ENCODE results near the gene PGBD1. TPM values are rescaled to one million over a fixed set of nuclear protein-coding genes. Genes with fewer than 3 reads are reported as not detected.

The PGBD1 gene
- total RNA-seq, 4 donors from 2014 or later: 2.6 to 10.9 (median 7.0) TPM

- no peak overlapping the region for H3K4me3 ChIP-seq
- TF ChIP-seq CTCF (IDR thresholded peaks at IDR 0.05) (no peak), POLR2A (IDR thresholded peaks at IDR 0.05) (no peak)
- peaks cover 0 to 3% of the 10 kb centered on the region in 2 donors for H3K36me3 ChIP-seq
- no peaks in the 10 kb centered on the region for H3K4me1 ChIP-seq
- no peak for DNase-seq
- intact Hi-C loops (cut with DNase I; ENCODE audit: low total_unique reads): no loop called here
- no peaks in the 10 kb centered on the region for H3K9me3 ChIP-seq
- no peaks in the 10 kb centered on the region for H3K27me3 ChIP-seq
- no peak overlapping the region for H3K27ac ChIP-seq
Measured at GRCh38 chr6:28269492-28269891, 11.9 kb upstream of the PGBD1 start.

- H3K4me3 ChIP-seq: no peak overlapping the region
- H3K9me3 ChIP-seq: no peaks in the 10 kb centered on the region
- intact Hi-C loops (cut with DNase I; ENCODE audit: low total_unique reads): loop anchor here (10.0 kb wide), 1 partner anchor 50 kb away; no protein-coding TSS in a partner anchor
- H3K4me1 ChIP-seq: no peaks in the 10 kb centered on the region
- TF ChIP-seq POLR2A (IDR thresholded peaks at IDR 0.05): no peak
- TF ChIP-seq CTCF (IDR thresholded peaks at IDR 0.05): no peak
- H3K27me3 ChIP-seq: no peaks in the 10 kb centered on the region
- H3K36me3 ChIP-seq: peaks cover 0 to 3% of the 10 kb centered on the region in 2 donors
- no peak overlapping the region for H3K27ac ChIP-seq
- no peak for DNase-seq
Measured at GRCh38 chr6:28274888-28275287, 6.5 kb upstream of the PGBD1 start.

GRCh38 chr6:28277746-28278145, 3.6 kb upstream of the PGBD1 start:
- no peak for DNase-seq
- intact Hi-C loops (cut with DNase I; ENCODE audit: low total_unique reads): loop anchor here (10.0 kb wide), 1 partner anchor 47 kb away; no protein-coding TSS in a partner anchor
- H3K36me3 ChIP-seq: peaks cover 0 to 3% of the 10 kb centered on the region in 2 donors

GRCh38 chr6:28280595-28281287, 631 bp upstream of the PGBD1 start:
- H3K4me1 ChIP-seq: no peaks in the 10 kb centered on the region
- no peaks in the 10 kb centered on the region for H3K27me3 ChIP-seq
- TF ChIP-seq POLR2A (IDR thresholded peaks at IDR 0.05): no peak
- TF ChIP-seq CTCF (IDR thresholded peaks at IDR 0.05): no peak
- H3K9me3 ChIP-seq: no peaks in the 10 kb centered on the region
- DNase-seq: no peak
- intact Hi-C loops (cut with DNase I; ENCODE audit: low total_unique reads): no loop called here
- H3K27ac ChIP-seq: peak overlapping the region in 1 of 2 donors; percentile 36
- H3K36me3 ChIP-seq: no peaks in the 10 kb centered on the region
- H3K4me3 ChIP-seq: peak overlapping the region; percentile 54 to 60

More at GRCh38 chr6:28277746-28278145, 3.6 kb upstream of the PGBD1 start:
- Histone ChIP-seq H3K9me3 (no peaks in the 10 kb centered on the region), H3K4me3 (no peak overlapping the region), H3K27ac (no peak overlapping the region), H3K27me3 (no peaks in the 10 kb centered on the region), H3K4me1 (no peaks in the 10 kb centered on the region)
- TF ChIP-seq CTCF (IDR thresholded peaks at IDR 0.05) (no peak), POLR2A (IDR thresholded peaks at IDR 0.05) (no peak)

DNA sequence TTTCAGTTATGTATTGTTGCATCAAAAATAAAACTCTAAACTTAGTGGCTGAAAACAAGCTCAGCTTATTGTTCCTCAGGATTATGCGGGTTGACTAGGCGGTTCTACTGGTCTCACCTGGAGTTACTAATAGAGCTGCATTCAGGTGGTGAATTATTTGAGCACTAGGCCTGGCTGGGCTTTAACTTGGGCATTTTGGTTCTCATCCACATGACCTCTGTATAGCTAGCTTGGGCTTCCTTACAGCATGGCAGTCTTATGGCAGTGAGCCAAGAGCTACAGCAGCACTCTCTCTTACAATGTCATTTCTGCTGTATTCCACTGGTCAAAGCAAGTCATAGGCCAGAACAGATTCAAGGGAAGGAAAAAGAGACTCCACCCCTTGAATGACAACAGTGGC, 1.6 kb downstream of the PGBD1 start:
- intact Hi-C loops (cut with DNase I; ENCODE audit: low total_unique reads): no loop called here
- no peaks in the 10 kb centered on the region for H3K36me3 ChIP-seq
- no peak for DNase-seq
- H3K4me1 ChIP-seq: no peaks in the 10 kb centered on the region
- H3K9me3 ChIP-seq: no peaks in the 10 kb centered on the region
- no peak overlapping the region for H3K4me3 ChIP-seq
- TF ChIP-seq CTCF (IDR thresholded peaks at IDR 0.05) (no peak), POLR2A (IDR thresholded peaks at IDR 0.05) (no peak)
- no peaks in the 10 kb centered on the region for H3K27me3 ChIP-seq
- no peak overlapping the region for H3K27ac ChIP-seq
